Measurements from ENCODE around the gene MRPL40. TPM values are rescaled to one million over a fixed set of nuclear protein-coding genes. Genes with fewer than 3 reads are reported as not detected.

MRPL40 gene
- total and polyA plus RNA-seq, 10 of the 15 experiments (the other 5 are each of a cell fraction or from before 2014, with no cell fraction given), result 41.2 to 207 (median 69.1) TPM

GRCh38 chr22:19479355-19480172, 47.2 kb downstream of the MRPL40 start, which contains the start of gene CDC45:
CDC45 (plus strand) TSS chr22:19479920; CDS start chr22:19479969, 49 bp downstream.
- Histone ChIP-seq H4K20me1 (ENCODE audit: control insufficient read depth, insufficient read depth) (no peaks in the 10 kb centered on the region; the same call in 1 of the 2 replicates), H3K36me3 (ENCODE audit: control insufficient read depth in 2 of 2, insufficient read depth in 2 of 2, low read length in 1 of 2) (peaks cover 8 to 12% of the 10 kb centered on the region in 2 experiments; a peak in 3 of 4 replicates), H3K9ac (ENCODE audit: control insufficient read depth, insufficient read depth, low read length) (peak within 1 kb of the TSS; percentile 80), H2AFZ (ENCODE audit: control insufficient read depth, low read depth, low read length) (peak within 1 kb of the TSS; percentile 97), H3K27me3 (replicated peaks in 1 of 2; ENCODE audit: control insufficient read depth in 2 of 2, insufficient read depth in 2 of 2, low read length in 1 of 2) (no peaks in the 10 kb centered on the region), H3K4me2 (ENCODE audit: control insufficient read depth, insufficient read depth) (peak within 1 kb of the TSS; percentile 85), H3K4me1 (ENCODE audit: control insufficient read depth, insufficient read depth, low read length) (no peaks in the 10 kb centered on the region), H3K4me3 (peak within 1 kb of the TSS; percentile 97), H3K27ac (ENCODE audit: control insufficient read depth, insufficient read depth) (peak within 1 kb of the TSS; percentile 97), H3K9me3 (replicated peaks; ENCODE audit: control insufficient read depth, insufficient read depth, low read length) (no peaks in the 10 kb centered on the region), H3K79me2 (ENCODE audit: control insufficient read depth, insufficient read depth, low read length) (peaks cover 39% of the 10 kb centered on the region)
- intact Hi-C loops (cut with micrococcal nuclease; ENCODE audit: unreplicated experiment), result loop anchor here (1.0 to 10.0 kb wide), 4 partner anchors 31 to 185 kb away; partner anchors contain the start of genes CLTCL1 and MRPL40
- no TSS peak for BruUV-seq (replicated peaks)
- ATAC-seq (peak; percentile 95), FAIRE-seq (peak; percentile 98), DNase-seq (ENCODE audit: low read depth, low spot score) (peak; percentile 93)
- in situ Hi-C loops (cut with MboI), result no loop called here
- SMC1A ChIA-PET (ENCODE audit: uncharacterized antibody, unreplicated experiment), result interaction anchor here (0.8 to 3.8 kb wide), 9 partner anchors 22 to 334 kb away, joined by 3 to 19 read pairs (median 4); partner anchors contain the start of genes ESS2, HIRA, MRPL40 and SLC25A1
- under 1% methylated on average over 50 of the region's 50 CpGs for WGBS (ENCODE audit: insufficient coverage, insufficient replicate concordance, low lambda C conversion rate, missing lambda C conversion rate)
- POLR2A ChIA-PET, result interaction anchor here (0.7 to 1.5 kb wide), 6 partner anchors 28 to 305 kb away, joined by 3 to 4 read pairs (median 3); partner anchors contain the start of genes C22orf39 and MRPL40
- CTCF ChIA-PET, result interaction anchor here (0.5 to 2.8 kb wide), 10 partner anchors 14 to 372 kb away, joined by 3 to 26 read pairs (median 4); partner anchors contain the start of genes ESS2 and SLC25A1
- RAD21 ChIA-PET (ENCODE audit: unreplicated experiment), result interaction anchor here (0.7 to 3.6 kb wide), 11 partner anchors 18 to 364 kb away, joined by 3 to 25 read pairs (median 4); partner anchors contain the start of genes ESS2, HIRA, MRPL40 and SLC25A1
- TF ChIP-seq ZNF384 (IDR thresholded peaks at IDR 0.05; ENCODE audit: borderline replicate concordance, low read depth, low read length) (no peak), TBL1XR1 (IDR thresholded peaks at IDR 0.05; ENCODE audit: low read depth, low read length) (0 out of 2 replicates have a peak, but pooled peaks have one; percentile 5), CHD4 (IDR thresholded peaks at IDR 0.05) (no peak), RELB (IDR thresholded peaks at IDR 0.05; ENCODE audit: low read depth) (peak; percentile 69; the same call in 1 of the 2 replicates), WRNIP1 (IDR thresholded peaks at IDR 0.05; ENCODE audit: borderline replicate concordance, low read depth, low read length) (no peak), SIN3A (IDR thresholded peaks at IDR 0.05; ENCODE audit: low read depth, low read length) (peak; percentile 99), EGR1 (IDR thresholded peaks at IDR 0.05; ENCODE audit: borderline replicate concordance in 1 of 2, low read depth in 2 of 2, low read length in 2 of 2) (peak in 1 of 2 experiments; percentile 15; a peak in 1 of 3 replicates), YY1 (IDR thresholded peaks at IDR 0.05; ENCODE audit: low read depth, low read length) (peak; percentile 99), USF2 (IDR thresholded peaks at IDR 0.05; ENCODE audit: borderline replicate concordance, low read depth, low read length) (no peak), SMAD5 (IDR thresholded peaks at IDR 0.05; ENCODE audit: low read depth) (no peak), PKNOX1 (IDR thresholded peaks at IDR 0.05) (peak; percentile 88), ZNF687 (IDR thresholded peaks at IDR 0.05) (no peak), TARDBP (IDR thresholded peaks at IDR 0.05; ENCODE audit: borderline replicate concordance) (peak; percentile 89; the same call in 1 of the 2 replicates), RAD51 (IDR thresholded peaks at IDR 0.05) (peak; percentile 60)
